Endometrial microvascular endothelial cells (primary cell): ENCODE data around the gene ALG2. TPM values are rescaled to one million over a fixed set of nuclear protein-coding genes. Genes with fewer than 3 reads are reported as not detected.

Experiments used
- in situ Hi-C: cut with HindIII; loops from 2 replicates; pipeline ENCODE4 v1.10.0; 2017; ENCODE audit warnings: low sequenced_read_pairs, low pct_unique_long_range_greater_than_20kb; ENCODE audit errors: inconsistent ontology term
- total RNA-seq: library from RNA; depleted of rRNA; stranded (reverse); fragments of >200 nt; gene quantifications from one replicate; pipeline ENCODE4 v1.2.3, GENCODE V29; 2015; ENCODE audit errors: inconsistent ontology term

Gene ALG2
- total RNA-seq, 1 donor from 2014 or later = 50.9 TPM

DNA sequence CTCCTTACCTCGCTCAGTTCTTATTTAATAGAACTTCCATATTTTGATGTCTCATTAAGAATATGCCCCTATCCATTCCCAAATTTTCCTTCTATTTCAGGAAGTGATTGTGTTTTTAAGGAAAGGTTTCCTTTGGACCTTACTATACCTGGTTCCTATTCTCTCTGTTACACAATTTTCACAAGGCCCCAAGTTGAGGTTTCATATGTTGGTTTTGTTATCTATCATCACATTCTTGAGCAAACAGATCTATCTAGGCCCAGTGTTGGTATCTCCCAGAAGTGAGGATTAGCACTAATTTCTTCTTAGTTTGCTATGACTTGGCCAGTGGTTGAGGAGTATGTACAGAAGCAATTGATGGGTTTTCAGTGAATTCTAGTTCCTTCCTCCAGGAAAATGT is 41.5 kb downstream of the ALG2 start:
- in situ Hi-C loops = no loop called here

DNA sequence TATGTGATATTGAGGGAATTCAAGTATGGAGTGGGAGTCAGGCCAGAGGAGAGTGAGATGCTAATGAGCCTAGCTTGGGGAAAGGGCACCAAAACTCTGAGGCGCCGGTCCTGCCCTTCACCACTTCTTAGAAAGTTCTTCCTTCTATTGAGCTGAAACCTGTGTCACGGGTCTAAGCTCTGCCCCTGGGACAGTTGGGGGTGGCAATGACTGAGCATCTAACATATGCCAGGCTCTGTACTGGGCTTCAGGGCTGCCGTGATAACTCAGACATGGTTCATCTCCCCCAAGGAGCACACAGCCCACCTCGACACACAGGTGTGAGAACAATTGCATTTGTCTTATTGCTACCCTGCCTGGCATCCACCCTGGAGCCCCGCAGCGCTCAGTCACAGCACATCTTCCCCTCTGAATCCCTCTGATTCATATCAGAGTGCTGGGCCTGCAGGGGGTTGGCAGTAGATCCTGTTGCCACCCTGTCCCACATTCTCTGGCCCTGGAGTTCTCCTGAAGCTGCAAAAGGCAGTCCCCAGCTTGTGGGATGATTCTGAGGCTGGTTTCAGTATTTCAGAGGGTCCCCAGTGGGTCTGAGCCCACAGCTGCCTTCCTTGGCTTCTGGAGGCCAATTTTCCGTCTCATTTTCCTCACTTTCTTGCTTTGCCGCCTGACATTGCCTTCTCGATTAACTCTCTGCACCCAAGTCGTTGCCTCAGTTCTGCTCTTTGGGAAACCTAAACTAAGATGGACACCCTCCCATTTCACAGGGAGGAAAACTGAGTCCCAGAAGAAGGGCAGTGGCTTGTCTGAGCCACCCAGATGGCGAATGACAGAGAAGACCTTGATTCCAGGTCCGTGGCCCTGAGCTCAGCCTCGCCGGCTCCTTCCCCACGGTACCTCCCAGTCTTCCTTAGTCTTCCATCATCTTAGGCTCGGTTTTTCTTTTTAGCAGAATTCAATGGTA is 42.5 kb downstream of the ALG2 start:
- in situ Hi-C loops = no loop called here

DNA sequence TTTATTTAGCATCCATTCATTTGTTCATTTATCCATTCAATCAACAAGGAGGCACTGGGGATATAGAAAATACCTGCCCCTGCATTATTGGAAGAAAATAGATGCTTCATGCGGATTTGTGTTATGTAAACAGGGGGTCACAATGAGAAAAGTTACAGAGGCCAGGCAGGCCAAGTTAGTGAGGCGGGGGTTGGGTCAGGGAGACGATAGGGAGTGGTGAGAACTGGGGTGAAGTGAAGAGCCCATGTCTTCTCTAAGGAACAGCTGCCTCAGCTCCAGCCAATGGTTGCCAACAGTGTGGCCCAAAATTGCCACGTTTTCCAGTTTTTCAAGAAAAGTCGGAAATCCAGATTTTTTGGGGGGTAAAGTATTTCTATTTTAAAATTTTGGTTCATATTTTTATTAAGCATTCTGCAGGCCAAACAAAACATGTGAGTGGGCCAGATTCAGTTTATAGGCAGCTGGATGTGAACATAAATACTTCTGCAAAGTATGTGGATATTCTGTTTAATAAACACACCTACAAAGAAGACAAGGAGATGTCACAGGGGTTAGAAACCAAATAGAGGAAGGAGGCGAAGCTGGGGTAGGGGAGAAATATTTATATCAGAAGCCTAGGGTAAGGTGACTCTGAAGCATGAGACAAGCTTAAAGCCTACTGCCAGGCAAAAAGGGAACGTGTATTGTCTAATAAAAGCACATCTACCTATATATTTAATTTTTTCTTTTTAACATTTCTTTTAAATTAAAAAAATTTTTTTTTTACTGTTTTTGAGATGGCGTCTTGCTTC is 44.0 kb downstream of the ALG2 start:
- in situ Hi-C loops = no loop called here

DNA sequence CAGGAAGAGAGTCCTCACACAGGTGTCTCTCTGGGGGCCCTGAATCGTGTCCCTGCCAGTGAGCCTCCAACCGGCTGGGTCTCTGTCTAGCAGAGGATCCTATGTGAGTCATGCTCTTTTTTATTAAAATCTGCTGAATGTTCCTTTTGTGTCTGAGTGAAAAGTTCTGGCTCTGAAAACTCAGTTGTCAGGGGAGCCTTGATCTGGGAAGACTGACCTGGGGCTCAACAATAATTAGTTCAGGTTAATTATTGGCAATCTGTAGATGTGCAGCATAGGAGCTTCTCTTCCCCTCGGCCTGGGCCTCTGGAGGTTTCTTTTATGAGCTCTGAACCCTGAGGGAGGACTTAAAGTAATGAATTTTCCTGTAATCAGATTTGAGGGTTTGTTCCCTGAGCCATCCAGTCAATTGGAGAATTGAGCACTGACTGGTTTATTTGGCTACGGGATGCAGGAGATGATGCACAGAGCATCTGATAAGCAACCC is 45.2 kb downstream of the ALG2 start:
- in situ Hi-C loops = no loop called here

GRCh38 chr9:99173570-99174504 is 47.9 kb downstream of the ALG2 start:
- in situ Hi-C loops = no loop called here

GRCh38 chr9:99172124-99173091 is 49.3 kb downstream of the ALG2 start:
- in situ Hi-C loops = no loop called here

GRCh38 chr9:99171225-99172123 is 50.3 kb downstream of the ALG2 start:
- in situ Hi-C loops = no loop called here

GRCh38 chr9:99169982-99170761 is 51.6 kb downstream of the ALG2 start:
- in situ Hi-C loops = no loop called here

GRCh38 chr9:99169086-99169485 is 52.7 kb downstream of the ALG2 start:
- in situ Hi-C loops = no loop called here

GRCh38 chr9:99167694-99168093 is 54.0 kb downstream of the ALG2 start:
- in situ Hi-C loops = no loop called here

- in situ Hi-C loops = no loop called here
Observed at GRCh38 chr9:99167119-99167518, 54.6 kb downstream of the ALG2 start.

Other genes starting within 250 kb of the ALG2 start
- gene TGFBR1, start 116.8 kb downstream of the ALG2 start, total RNA-seq = 10.9 TPM
- gene SEC61B, start 340 bp upstream of the ALG2 start, total RNA-seq = 155 TPM